COLO668 (cell line): ENCODE results near the gene RHCE.
"Not testable (repeated sequence)": the region's sequence is repeated elsewhere in the genome, so short reads cannot be mapped to it uniquely, and the experiment has no call there.

ENCODE experiments used
- DNase-seq: peaks from one replicate; lab custom pipeline; 2025; ENCODE audit not compliant: unreplicated experiment; lab: John Stamatoyannopoulos, UW

Gene RHCE

GRCh38 chr1:25349606-25350005 lies 71.0 kb downstream of the RHCE start:
- DNase-seq: no peak

GRCh38 chr1:25347556-25347955 lies 73.1 kb downstream of the RHCE start:
- DNase-seq: no peak

- DNase-seq: no peak
These were observed 76.8 kb downstream of the RHCE start for GRCh38 chr1:25343872-25344271.

GRCh38 chr1:25342846-25343245 lies 77.8 kb downstream of the RHCE start:
- DNase-seq: no peak

GRCh38 chr1:25341746-25342145 lies 78.9 kb downstream of the RHCE start:
- DNase-seq: no peak

GRCh38 chr1:25338986-25339385 lies 81.6 kb downstream of the RHCE start:
- no peak for DNase-seq

- DNase-seq: peak; percentile 95
These were observed 82.2 kb downstream of the RHCE start, which contains the start of gene TMEM50A for GRCh38 chr1:25338188-25338981. Gene TMEM50A (plus strand): TSS chr1:25338334. CDS start chr1:25340487, 2,153 bp downstream.

- DNase-seq: not testable (repeated sequence)
These were observed 83.0 kb downstream of the RHCE start for GRCh38 chr1:25337483-25338187.

- not testable (repeated sequence) for DNase-seq
These were observed 83.7 kb downstream of the RHCE start for GRCh38 chr1:25336922-25337354.

GRCh38 chr1:25329950-25330349 lies 90.7 kb downstream of the RHCE start:
- not testable (repeated sequence) for DNase-seq

- not testable (repeated sequence) for DNase-seq
These were observed 91.3 kb downstream of the RHCE start for GRCh38 chr1:25329336-25329735.

- DNase-seq: not testable (repeated sequence)
These were observed 91.8 kb downstream of the RHCE start for GRCh38 chr1:25328791-25329185.

GRCh38 chr1:25327864-25328790 lies 92.5 kb downstream of the RHCE start:
- DNase-seq: not testable (repeated sequence)

- not testable (repeated sequence) for DNase-seq
These were observed 96.2 kb downstream of the RHCE start for GRCh38 chr1:25324407-25324806.

- not testable (repeated sequence) for DNase-seq
These were observed 98.5 kb downstream of the RHCE start for GRCh38 chr1:25322127-25322526.

- not testable (repeated sequence) for DNase-seq
These were observed 100.2 kb downstream of the RHCE start for GRCh38 chr1:25320314-25320938.

GRCh38 chr1:25312806-25313470 lies 107.7 kb downstream of the RHCE start:
- not testable (repeated sequence) for DNase-seq
